ENCODE measurements around the gene TRAF2.

TRAF2 gene

GRCh38 chr9:136963751-136964150 is 77.4 kb downstream of the TRAF2 start:
- H3K27me3 ChIP-seq (replicated peaks): no peaks in the 10 kb centered on the region
- H3K27ac ChIP-seq: no peak overlapping the region
- H3K36me3 ChIP-seq (replicated peaks): no peaks in the 10 kb centered on the region
- no peak for DNase-seq
- in situ Hi-C loops (cut with HindIII; ENCODE audit: low pct_ligation_motif_present, low sequenced_read_pairs): no loop called here
- TF ChIP-seq CTCF (IDR thresholded peaks at IDR 0.05; ENCODE audit: low read depth, low read length, missing control alignments): no peak
- no peak overlapping the region for H3K4me3 ChIP-seq (ENCODE audit: low read depth, low read length)

- H3K27me3 ChIP-seq (replicated peaks): no peaks in the 10 kb centered on the region
- H3K27ac ChIP-seq: no peak overlapping the region
- no peak for TF ChIP-seq CTCF (IDR thresholded peaks at IDR 0.05; ENCODE audit: low read depth, low read length, missing control alignments)
- no peak overlapping the region for H3K4me3 ChIP-seq (ENCODE audit: low read depth, low read length)
- no peaks in the 10 kb centered on the region for H3K36me3 ChIP-seq (replicated peaks)
- DNase-seq: no peak
- in situ Hi-C loops (cut with HindIII; ENCODE audit: low pct_ligation_motif_present, low sequenced_read_pairs): no loop called here
These were observed 77.9 kb downstream of the TRAF2 start for GRCh38 chr9:136964171-136964689.

GRCh38 chr9:136964833-136965422 is 78.6 kb downstream of the TRAF2 start:
- H3K4me3 ChIP-seq (ENCODE audit: low read depth, low read length): no peak overlapping the region
- in situ Hi-C loops (cut with HindIII; ENCODE audit: low pct_ligation_motif_present, low sequenced_read_pairs): no loop called here
- H3K27me3 ChIP-seq (replicated peaks): no peaks in the 10 kb centered on the region
- no peak for DNase-seq
- TF ChIP-seq CTCF (IDR thresholded peaks at IDR 0.05; ENCODE audit: low read depth, low read length, missing control alignments): no peak
- no peaks in the 10 kb centered on the region for H3K36me3 ChIP-seq (replicated peaks)
- no peak overlapping the region for H3K27ac ChIP-seq

- Histone ChIP-seq H3K27me3 (replicated peaks) (no peaks in the 10 kb centered on the region), H3K36me3 (replicated peaks) (no peaks in the 10 kb centered on the region), H3K4me3 (ENCODE audit: low read depth, low read length) (no peak overlapping the region), H3K27ac (no peak overlapping the region)
- in situ Hi-C loops (cut with HindIII; ENCODE audit: low pct_ligation_motif_present, low sequenced_read_pairs): no loop called here
- no peak for TF ChIP-seq CTCF (IDR thresholded peaks at IDR 0.05; ENCODE audit: low read depth, low read length, missing control alignments)
- DNase-seq: no peak
These were observed 79.6 kb downstream of the TRAF2 start for GRCh38 chr9:136965771-136966484.

- Histone ChIP-seq H3K4me3 (ENCODE audit: low read depth, low read length) (no peak overlapping the region), H3K27ac (no peak overlapping the region), H3K27me3 (replicated peaks) (no peaks in the 10 kb centered on the region), H3K36me3 (replicated peaks) (no peaks in the 10 kb centered on the region)
- TF ChIP-seq CTCF (IDR thresholded peaks at IDR 0.05; ENCODE audit: low read depth, low read length, missing control alignments): no peak
- in situ Hi-C loops (cut with HindIII; ENCODE audit: low pct_ligation_motif_present, low sequenced_read_pairs): no loop called here
- no peak for DNase-seq
These were observed 82.2 kb downstream of the TRAF2 start for GRCh38 chr9:136968333-136969127.

All from brain microvascular endothelial cell (primary cell).